Vagina (tissue), 2 donors: ENCODE data around the gene TULP4. TPM values are rescaled to one million over a fixed set of nuclear protein-coding genes. Genes with fewer than 3 reads are reported as not detected.

Source experiments
- DNase-seq, 2 donors: peaks; one replicate each; pipeline ENCODE4 v3.0.0-alpha.2; 2017; ENCODE audit errors: extremely low spot score in 2 of 2
- H3K27ac ChIP-seq: fragments of 200-600 bp; sonication (generic); one replicate; pipeline ENCODE4 v1.5.1; 2019
- H3K27me3 ChIP-seq: fragments of 200-600 bp; sonication (generic); one replicate; pipeline ENCODE4 v1.5.1; 2019
- H3K36me3 ChIP-seq, 2 donors: fragments of 200-600 bp; sonication (generic); one replicate each; pipeline ENCODE4 v1.5.1; 2017 to 2019
- H3K4me1 ChIP-seq: fragments of 200-600 bp; sonication (generic); one replicate; pipeline ENCODE4 v1.5.1; 2019
- H3K4me3 ChIP-seq, 2 donors: fragments of 200-600 bp; sonication (generic); 1 replicate in 1 of 2; 2 replicates in 1 of 2; pipeline ENCODE4 v1.5.1; 2016 to 2019
- H3K9me3 ChIP-seq: fragments of 200-600 bp; sonication (generic); one replicate; pipeline ENCODE4 v1.5.1; 2019
- POLR2A ChIP-seq, 2 donors: fragments of 450-650 bp; IDR thresholded peaks; one replicate each; pipeline ENCODE4 v1.6.1; 2017; ENCODE audit warnings: antibody characterized with exemption in 2 of 2, mild to moderate bottlenecking in 2 of 2, moderate library complexity in 2 of 2
- POLR2AphosphoS5 ChIP-seq, 2 donors: sonication (generic); formaldehyde crosslinking; IDR thresholded peaks; one replicate each; pipeline ENCODE4 v1.9.0; 2017; ENCODE audit warnings: antibody characterized with exemption in 2 of 2, mild to moderate bottlenecking in 2 of 2, low read depth in 1 of 2; ENCODE audit not compliant: insufficient read depth in 1 of 2
- intact Hi-C: fragments of 100-400 bp; cut with DNase I; formaldehyde crosslinking; loops from one replicate; pipeline ENCODE4 v1.15.1; 2023
- total RNA-seq: library from RNA; depleted of rRNA; stranded (reverse); fragments of >200 nt; gene quantifications from one replicate; pipeline ENCODE4 v1.2.3, GENCODE V29; 2016
- TF ChIP-seq, protein P1 (sequence below), 3 experiments: fragments of 450-650 bp in 2 of 3; fragments of 200-600 bp in 1 of 3; sonication (generic) in 1 of 3; IDR thresholded peaks; one replicate each; pipeline ENCODE4 v1.5.1; 2017 to 2019; ENCODE audit warnings: antibody characterized with exemption in 3 of 3, mild to moderate bottlenecking in 2 of 3, moderate library complexity in 2 of 3

Gene TULP4
- total RNA-seq, 1 donor from 2014 or later, result 79.8 TPM

DNA sequence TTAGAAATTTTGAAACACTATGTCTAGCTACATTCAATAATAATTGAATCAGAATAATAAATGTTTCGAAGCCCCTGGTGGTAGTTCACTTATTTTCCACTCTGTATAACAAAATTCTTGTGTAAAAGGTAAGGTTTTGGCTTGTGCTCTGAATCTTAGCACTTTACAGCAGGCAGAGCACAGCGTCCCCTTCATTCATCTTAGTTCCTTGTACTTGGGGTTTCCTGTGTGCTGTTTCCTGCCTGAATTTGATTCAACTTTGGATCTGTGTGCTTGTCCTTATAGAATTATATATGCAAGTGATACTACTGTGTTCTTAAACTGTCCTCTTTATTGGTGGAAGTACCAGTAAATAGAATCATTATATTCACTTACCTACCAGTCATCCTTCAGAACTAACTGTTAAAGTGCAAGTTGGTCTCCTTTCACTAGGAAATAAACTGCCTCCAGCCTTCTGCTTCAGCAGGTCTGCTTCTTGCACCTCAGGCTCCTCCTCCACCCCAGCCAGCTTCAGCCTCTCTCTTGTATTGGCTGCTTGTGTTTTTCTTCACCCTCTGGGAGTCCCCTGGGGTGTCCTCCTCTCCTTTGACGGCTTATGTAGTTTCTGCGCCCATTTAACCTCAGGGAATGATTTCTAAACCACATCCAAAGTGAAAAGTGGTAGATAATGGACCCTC lies 28.8 kb upstream of the TULP4 start:
- Histone ChIP-seq H3K36me3 (no peaks in the 10 kb centered on the region), H3K27me3 (no peaks in the 10 kb centered on the region), H3K4me1 (peaks cover 42% of the 10 kb centered on the region), H3K9me3 (no peaks in the 10 kb centered on the region), H3K4me3 (no peak overlapping the region), H3K27ac (no peak overlapping the region)
- DNase-seq, result no peak
- intact Hi-C loops, result no loop called here
- TF ChIP-seq POLR2AphosphoS5 (IDR thresholded peaks at IDR 0.05; ENCODE audit: insufficient read depth in 1 of 2, low read depth in 1 of 2), result no peak
- TF ChIP-seq, protein P1, sequence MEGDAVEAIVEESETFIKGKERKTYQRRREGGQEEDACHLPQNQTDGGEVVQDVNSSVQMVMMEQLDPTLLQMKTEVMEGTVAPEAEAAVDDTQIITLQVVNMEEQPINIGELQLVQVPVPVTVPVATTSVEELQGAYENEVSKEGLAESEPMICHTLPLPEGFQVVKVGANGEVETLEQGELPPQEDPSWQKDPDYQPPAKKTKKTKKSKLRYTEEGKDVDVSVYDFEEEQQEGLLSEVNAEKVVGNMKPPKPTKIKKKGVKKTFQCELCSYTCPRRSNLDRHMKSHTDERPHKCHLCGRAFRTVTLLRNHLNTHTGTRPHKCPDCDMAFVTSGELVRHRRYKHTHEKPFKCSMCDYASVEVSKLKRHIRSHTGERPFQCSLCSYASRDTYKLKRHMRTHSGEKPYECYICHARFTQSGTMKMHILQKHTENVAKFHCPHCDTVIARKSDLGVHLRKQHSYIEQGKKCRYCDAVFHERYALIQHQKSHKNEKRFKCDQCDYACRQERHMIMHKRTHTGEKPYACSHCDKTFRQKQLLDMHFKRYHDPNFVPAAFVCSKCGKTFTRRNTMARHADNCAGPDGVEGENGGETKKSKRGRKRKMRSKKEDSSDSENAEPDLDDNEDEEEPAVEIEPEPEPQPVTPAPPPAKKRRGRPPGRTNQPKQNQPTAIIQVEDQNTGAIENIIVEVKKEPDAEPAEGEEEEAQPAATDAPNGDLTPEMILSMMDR (IDR thresholded peaks at IDR 0.05), result no peak
- TF ChIP-seq POLR2A (IDR thresholded peaks at IDR 0.05), result no peak

DNA sequence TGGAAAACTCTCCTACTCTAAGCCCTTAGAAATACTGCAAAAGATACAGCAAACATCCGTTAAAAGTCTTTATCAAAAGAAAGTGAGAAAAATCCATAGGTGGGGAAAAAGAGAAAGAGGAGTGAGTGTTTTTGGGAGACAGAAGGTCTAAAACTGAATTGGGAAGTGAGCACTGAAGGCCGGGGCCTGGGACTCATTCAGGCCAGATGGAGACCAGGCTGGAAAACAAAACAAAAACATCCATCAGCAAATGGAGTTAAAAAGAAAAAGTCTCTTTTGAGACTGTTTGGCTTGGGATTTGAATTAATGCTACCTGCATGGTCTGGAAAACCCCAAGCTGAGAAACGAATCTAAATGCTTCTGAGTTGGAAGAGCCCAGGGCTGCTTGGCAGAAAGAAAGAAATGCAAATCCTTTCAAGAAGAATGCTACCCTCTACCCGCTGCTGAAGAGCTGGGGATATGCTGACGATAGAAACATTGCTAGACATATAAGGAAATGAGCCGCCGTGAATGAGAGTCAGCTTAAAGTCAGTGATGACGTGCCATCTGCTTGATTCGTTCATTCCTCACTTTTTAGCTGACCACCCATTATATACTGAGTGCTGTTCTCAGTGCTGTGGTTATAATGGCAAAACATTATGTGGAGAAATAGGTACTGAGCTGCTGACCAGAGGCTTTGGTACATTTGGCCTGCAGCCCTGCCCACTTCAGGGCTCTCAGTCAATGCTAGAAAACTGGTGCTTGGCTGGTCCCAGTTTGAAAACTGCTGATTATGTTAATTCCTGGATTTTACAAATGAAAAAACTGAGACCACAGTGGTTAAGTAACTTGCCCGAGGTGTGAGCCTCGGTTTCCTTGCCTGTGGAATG lies 28.0 kb upstream of the TULP4 start:
- H3K27me3 ChIP-seq, result no peaks in the 10 kb centered on the region
- TF ChIP-seq, protein P1 (IDR thresholded peaks at IDR 0.05), result no peak
- TF ChIP-seq POLR2AphosphoS5 (IDR thresholded peaks at IDR 0.05; ENCODE audit: insufficient read depth in 1 of 2, low read depth in 1 of 2) (no peak), POLR2A (IDR thresholded peaks at IDR 0.05) (no peak)
- H3K4me1 ChIP-seq, result peaks cover 42% of the 10 kb centered on the region
- no peak overlapping the region for H3K27ac ChIP-seq
- DNase-seq, result no peak
- no peaks in the 10 kb centered on the region for H3K36me3 ChIP-seq
- no peak overlapping the region for H3K4me3 ChIP-seq
- H3K9me3 ChIP-seq, result no peaks in the 10 kb centered on the region
- intact Hi-C loops, result no loop called here

DNA sequence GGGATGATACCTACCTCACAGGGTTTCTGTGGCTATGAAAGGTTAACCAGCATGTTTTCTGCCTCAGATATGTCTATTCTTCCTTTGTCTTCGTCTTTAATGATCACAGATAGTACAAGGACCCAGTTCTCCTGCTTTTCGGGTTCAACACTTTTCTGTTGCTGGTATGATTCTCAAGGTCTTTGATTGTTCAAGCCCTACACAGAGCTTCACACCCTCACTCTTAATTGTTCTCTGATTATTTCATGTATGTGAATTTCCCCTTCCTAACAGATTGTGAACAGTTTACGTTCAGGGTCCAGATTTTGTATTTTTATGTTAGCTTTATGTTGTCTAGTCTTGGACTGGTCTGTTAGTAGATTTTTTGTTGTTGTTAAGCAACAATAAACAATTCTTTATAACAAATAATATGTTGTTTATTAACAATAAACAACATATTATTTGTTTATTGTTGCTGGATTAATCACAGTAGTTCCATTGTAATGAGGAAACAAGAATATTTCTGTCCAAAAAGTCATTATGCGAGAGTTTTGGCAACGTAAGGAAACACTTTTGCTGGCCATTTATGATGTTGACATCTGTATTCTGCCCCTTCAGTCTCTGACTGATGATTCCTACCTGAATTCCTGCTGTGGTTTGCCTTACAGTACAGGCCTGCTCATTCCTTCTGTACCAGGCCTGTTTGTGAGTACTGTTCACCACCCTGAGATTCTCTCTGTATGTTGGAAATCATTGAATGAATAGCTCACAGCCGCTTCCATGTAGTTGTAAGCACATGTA lies 27.2 kb upstream of the TULP4 start:
- H3K27ac ChIP-seq, result no peak overlapping the region
- H3K4me3 ChIP-seq, result no peak overlapping the region
- peaks cover 42% of the 10 kb centered on the region for H3K4me1 ChIP-seq
- no peaks in the 10 kb centered on the region for H3K36me3 ChIP-seq
- no peaks in the 10 kb centered on the region for H3K9me3 ChIP-seq
- H3K27me3 ChIP-seq, result no peaks in the 10 kb centered on the region
- TF ChIP-seq POLR2A (IDR thresholded peaks at IDR 0.05) (no peak), POLR2AphosphoS5 (IDR thresholded peaks at IDR 0.05; ENCODE audit: insufficient read depth in 1 of 2, low read depth in 1 of 2) (no peak)
- TF ChIP-seq, protein P1 (IDR thresholded peaks at IDR 0.05), result no peak
- no peak for DNase-seq
- intact Hi-C loops, result no loop called here

DNA sequence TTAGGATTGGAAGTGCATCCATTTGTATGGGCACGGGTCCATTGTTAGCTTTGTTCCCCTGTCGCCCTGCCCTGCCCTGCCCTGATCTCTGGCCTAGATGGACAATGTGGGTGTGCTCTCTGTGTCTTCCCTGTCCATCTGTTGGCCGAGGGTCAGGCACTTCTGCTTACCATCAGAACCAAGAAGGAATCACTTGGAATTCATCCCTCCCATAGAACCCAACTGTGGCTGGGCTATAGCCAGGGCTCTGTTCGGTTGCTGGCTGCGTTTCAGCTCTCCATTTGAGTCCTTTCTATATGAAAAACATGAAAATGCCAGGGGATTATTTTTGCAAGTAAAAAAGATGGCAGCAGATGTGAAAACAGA lies 26.6 kb upstream of the TULP4 start:
- intact Hi-C loops, result no loop called here
- H3K9me3 ChIP-seq, result no peaks in the 10 kb centered on the region

More for the DNA sequence above, 26.6 kb upstream of the TULP4 start:
- DNase-seq, result no peak
- no peak overlapping the region for H3K4me3 ChIP-seq
- H3K36me3 ChIP-seq, result no peaks in the 10 kb centered on the region
- peaks cover 42% of the 10 kb centered on the region for H3K4me1 ChIP-seq
- H3K27me3 ChIP-seq, result no peaks in the 10 kb centered on the region
- TF ChIP-seq POLR2A (IDR thresholded peaks at IDR 0.05) (no peak), POLR2AphosphoS5 (IDR thresholded peaks at IDR 0.05; ENCODE audit: insufficient read depth in 1 of 2, low read depth in 1 of 2) (no peak)
- TF ChIP-seq, protein P1 (IDR thresholded peaks at IDR 0.05), result no peak
- no peak overlapping the region for H3K27ac ChIP-seq
